ENCODE measurements around the gene ARHGEF4.
"Not testable (repeated sequence)": the region's sequence is repeated elsewhere in the genome, so short reads cannot be mapped to it uniquely, and the experiment has no call there.

The ARHGEF4 gene

DNA sequence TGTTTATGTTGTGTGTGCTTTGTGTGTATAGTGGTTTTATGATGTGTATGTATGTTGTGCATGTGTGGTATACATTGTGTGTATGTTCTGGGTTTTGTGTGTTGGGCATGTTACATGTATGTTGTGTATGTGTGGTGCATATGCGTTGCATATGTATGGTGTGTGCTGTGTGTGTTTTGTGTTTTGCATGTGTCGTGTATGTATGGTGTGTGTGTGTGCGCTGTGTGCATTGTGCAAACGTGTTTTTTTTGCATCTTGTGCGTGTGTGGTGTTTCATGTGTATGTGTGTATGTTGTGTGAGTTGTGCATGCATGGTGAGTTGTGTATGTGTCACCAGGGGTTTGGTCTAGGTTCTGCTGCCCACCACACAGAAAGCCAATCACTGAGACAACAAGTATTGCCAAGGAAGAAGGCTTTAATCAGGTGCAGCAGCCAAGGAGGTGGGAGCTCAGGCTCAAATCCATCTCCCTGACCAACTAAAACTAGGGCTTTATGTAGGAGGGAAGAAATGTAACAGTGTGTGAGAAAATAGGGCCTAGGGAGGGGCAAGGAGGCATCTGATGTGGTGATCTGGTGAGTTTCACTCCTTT is 140.8 kb downstream of the ARHGEF4 start:
- no peak for DNase-seq

DNA sequence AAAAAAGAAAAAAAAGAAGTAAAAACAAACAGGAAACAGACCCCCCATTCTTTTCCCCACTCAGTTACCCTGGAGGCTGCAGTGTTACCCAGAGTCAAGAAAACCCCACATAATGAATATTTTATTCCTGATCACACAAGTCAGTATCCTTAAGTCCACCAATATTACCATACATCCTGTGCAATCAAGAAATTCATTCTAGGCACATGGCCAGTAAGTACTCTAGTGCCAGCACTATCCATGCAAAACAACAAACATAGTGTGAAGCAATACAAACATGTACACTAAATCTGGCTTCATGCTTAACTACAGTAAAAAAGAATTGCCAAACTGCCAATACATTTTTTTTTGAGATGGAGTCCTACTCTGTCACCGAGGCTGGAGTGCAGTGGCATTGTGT is 145.0 kb downstream of the ARHGEF4 start:
- DNase-seq = no peak

DNA sequence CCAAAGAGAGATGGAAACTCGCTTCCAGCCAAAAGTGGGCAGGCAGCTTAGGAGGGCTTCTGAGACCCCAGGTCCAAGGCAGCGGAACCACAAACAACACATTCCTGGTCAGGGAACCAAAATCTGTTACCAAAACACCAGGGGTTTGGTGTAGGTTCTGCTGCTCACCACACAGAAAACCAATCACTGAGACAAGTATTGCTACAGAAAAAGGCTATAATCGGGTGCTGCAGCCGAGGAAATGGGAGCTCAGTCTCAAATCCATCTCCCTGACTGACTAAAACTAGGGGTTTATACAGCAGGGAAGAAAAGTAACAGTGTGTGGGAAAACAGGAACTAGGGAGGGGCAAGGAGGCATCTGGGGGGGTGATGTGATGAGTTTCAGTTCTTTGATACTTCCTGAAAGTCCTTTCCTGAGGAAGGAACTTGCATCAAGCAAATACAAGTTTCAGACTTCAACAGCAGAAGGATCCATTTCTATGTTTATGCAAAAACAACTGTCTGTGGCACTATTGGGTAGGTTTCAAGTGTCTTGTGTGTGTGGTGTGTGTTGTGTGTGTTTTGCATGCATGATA is 148.6 kb downstream of the ARHGEF4 start:
- peak in 1 of 2 donors; percentile 9 for DNase-seq

DNA sequence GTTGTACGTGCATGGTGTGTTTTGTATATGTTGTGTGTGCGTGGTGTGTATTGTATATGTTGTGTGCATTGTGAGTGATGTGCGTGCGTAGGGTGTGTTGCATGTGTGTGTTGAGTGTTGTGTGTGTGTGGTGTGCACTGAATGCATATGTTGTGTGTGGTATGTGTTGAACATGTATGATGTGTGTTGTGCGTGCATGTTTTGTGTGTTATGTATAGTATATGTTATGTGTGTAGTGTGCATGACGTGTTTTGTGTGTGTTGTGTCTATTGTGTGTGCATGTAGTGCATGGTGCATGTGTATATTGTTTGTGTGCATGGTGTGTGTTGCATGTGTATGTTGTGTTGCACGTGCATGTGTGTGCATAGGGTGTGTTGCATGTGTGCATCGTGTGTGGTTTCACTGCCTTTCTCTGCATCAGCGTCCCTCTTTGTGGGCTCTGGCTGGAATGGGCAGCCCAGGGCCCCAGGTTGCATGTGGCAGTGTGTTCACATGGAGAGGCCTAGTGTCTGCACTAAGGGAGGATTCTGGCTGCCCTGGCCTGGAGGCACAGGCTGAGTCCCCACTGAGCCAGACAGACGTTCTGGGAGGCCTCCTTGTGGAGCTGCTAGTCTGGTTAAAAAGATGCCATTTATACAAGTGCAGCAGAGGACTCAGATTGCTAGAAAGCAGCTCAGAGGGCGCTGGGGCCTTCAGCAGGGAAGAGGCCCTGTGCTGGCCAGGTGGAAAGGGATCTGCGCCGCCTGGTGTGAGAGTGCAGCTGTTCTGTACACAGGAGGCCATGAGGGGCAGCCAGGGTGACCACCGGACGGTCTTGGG is 149.3 kb downstream of the ARHGEF4 start:
- no peak for DNase-seq

DNA sequence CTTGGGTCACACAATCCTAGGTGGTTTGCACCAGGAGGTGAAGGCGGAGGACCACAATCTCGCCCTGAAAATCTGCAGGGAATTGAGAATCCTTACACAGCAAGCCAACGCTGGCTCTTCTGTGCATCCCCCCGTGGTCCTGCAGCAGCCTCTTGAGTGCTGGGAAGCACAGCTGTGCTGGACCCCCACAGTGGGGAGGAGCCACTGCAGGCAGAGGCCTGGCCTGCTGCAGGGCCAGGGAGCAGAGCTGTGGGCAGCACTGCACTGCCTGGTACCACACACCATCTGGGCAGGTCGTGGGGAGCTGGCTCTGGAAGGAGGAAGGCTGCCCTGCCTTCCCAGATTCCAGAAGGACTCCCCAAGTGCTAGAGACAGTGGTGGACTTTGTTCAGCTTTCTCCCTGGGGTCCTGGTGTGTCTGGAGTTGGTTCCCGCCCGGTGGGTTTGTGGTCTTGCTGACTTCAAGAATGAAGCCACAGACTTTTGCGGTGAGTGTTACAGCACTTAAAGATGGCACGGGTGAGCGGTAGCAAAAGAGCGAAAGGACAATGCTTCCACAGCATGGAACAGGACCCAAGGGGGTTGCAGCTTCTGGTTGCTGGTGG is 150.3 kb downstream of the ARHGEF4 start:
- DNase-seq = no peak

DNA sequence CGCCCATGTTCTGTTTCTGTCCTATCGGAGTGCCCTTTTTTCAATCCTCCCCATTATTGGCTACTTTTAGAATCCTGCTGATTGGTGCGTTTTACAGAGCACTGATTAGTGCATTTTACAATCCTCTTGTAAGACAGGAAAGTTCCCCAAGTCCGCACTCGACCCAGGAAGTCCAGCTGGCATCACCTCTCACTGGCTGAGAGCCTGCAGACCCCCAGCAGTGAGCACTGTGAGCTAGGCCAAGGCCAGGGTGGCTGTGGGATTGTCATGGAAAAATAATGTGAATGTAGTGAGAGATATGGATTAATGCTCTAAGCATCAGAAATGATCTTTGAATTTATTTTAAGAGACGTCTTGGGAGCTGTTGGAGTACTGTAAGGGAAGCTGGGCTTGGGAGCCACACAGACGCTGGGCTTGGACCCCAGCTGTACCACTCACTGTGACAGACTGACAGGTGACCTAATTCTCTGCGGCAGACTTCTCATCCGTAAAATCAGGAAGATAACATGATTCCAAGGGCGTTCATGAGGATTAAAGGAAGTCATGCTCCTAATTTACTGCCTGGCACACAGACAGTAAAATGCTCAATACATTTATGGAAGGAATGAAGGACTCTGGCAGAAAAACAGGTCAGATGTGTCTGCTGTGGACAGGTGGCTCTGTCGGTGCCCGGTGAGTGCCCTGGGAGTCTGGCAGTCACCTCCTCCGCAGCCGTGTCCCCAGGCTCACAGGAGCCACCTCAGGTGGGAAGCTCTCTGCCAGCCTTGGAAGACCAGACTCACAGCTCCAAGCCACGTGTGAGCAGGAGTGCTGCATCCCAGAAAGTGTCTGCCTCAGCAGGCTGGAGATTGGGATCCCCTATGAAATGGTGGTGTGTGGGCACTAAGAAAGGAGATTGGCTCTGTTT is 151.1 kb downstream of the ARHGEF4 start:
- no peak for DNase-seq

DNA sequence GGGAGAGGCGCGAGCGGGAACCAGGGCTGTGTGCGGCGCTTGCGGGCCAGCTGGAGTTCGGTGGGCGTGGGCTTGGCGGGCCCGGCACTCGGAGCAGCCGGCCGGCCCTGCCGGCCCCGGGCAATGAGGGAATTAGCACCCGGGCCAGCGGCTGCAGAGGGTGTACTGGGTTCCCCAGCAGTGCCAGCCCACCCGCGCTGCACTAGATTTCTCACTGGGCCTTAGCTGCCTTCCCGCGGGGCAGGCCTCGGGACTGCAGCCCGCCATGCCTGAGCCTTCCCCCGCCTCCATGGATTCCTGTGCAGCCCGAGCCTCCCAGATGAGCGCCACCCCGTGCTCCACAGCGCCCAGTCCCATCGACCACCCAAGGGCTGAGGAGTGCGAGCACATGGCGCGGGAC is 154.7 kb downstream of the ARHGEF4 start:
- DNase-seq = not testable (repeated sequence)

DNA sequence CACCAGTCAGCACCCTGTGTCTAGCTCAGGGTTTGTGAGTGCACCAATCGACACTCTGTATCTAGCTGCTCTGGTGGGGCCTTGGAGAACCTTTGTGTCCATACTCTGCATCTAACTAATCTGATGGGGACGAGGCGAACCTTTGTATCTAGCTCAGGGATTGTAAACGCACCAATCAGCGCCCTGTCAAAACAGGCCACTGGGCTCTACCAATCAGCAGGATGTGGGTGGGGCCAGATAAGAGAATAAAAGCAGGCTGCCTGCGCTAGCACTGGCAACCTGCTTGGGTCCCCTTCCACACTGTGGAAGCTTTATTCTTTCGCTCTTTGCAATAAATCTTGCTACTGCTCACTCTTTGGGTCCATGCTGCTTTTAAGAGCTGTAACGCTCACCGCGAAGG is 155.3 kb downstream of the ARHGEF4 start:
- not testable (repeated sequence) for DNase-seq

DNA sequence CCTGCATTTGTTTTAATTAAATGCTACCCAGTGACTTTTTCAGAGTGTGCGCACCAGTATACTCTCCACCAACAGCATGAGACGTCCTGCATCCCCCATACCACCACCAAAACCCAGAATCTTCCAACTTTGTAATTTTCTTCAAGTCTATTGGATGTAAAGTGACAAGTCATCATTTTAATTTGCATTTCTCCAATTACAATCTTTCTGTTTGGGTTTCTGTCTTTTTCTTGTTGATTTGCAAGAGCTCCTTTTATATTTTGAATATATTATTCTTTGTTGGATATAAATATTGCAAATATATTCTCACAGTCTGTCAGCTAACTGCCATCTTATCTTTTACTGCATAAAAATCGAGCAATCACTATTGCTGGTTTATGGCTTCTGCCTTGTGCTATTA is 160.0 kb downstream of the ARHGEF4 start:
- no peak for DNase-seq

DNA sequence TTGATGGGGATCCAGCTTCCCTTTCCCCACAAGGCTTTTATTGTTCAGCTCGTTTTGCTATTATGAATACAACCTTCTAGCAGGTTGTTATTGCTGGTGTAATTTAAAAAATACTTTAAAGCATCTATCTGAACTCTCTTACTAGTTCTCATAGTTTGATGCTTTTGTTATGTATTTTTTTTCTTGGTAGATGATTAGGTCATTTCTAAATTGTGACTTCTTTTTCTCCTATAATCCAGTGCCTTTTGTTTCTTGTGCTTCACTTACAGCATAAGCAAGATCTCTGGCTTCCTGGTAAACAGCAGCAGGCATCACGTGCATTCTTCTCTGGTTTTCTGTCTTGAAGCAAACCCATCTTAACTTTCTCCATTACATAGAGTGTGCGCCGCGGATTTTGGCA is 160.5 kb downstream of the ARHGEF4 start:
- DNase-seq = no peak

DNA sequence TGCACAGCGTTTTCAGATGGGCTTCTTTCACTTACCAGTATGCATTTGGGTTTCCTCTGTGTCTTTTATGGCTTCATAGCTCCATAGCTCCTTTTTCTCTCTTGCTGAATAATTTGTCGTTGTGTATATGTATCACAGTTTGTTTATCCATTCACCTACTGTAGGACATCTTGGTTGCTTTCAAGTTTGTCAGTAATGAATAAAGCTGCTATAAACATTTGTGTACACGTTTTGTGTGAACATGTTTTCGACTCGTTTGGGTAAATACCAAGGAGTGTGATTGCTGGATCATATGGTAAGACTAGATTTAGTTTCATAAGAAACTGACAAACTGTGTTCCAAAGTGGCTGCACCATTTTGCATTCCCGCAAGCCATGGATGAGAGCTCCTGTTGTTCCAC is 161.8 kb downstream of the ARHGEF4 start:
- DNase-seq = no peak

DNA sequence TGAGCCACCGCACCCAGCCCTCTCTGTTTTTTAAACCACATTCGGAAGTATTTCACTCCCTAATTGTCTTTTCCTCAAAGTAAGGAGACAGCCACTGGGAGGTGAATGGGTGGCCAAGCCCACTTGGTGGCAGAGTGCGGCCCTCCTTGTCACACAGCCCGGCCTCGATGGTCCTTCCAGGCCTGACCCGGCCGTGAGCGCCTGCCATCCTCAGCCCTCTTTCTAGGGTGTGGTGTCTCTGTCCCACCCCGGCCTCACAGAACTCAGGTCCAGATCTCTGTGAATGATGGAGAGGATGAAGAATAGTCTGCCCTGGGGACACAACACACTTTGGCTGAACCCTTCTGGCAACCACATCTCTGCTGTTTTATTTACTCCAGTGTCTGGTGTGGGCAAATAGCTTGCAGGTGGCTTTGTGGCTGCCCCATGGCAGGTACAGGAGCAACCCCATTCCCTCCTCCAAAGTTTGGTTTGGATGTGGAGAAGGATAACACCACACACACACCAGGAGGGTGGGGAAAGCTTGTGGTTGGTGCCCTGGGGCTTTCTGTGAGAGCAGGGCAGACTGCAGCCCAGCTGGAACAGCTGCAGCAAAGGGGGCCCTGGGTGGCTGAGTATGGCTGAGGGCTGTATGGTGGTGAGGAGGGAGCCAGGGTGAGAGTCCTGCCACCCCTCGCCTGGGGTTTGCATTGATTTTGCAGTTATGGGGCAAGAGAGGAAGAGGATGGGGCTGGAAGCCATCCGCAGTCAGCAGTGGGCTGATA is 167.9 kb downstream of the ARHGEF4 start:
- no peak for DNase-seq

DNA sequence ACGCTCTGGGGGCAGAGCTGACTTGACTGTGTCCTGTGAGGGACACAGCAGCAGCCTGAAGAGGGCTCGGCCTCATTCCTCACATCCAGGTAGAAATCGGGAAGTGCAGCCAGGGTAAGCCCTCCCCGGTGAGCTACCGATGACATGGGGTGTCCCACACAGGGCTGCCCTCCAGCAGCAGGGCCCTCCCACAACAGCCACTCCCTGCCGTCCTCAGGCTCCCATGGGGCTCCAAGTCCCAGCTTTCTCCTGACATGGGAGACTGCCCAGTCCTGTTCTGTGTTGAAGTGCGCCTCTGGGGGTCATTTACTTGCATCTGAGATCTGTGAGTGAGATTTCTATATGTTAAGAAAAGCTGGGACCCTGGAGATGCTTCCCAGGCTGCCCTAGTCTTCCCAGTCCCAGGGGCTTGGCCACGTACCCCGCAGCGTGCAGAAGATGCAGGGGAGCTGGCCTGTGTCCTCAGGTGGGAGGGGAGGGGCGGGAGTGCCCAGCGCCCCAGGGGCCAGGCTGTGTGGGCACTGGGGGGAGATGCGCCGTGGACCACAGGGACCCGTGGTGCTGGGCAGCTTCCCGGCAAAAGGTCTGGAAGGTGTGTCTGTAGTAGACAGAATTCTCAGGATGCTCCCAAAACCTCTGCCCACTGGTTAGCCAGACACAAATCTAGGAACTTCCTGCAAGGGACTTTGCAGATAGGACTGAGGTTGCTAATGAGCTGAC is 168.7 kb downstream of the ARHGEF4 start:
- no peak for DNase-seq

DNA sequence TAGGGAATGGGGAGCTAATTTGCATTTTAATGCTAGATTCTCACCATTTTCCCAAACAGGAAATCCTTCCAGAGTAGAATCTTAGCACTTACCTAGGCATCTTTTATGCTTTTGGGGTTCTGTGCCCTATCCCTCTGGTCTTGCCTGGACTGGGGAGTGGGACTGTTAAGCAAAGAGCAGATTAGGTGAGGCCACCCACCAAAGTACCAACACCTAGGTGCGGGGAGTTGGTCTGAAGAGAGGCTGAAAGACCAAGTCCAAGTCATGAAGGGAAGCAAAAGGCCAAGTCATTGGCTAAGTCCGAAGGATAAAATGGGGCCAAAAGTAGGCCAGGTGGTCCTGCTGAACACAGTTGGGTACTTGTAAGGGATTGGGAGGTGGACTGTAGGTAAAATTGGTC is 169.8 kb downstream of the ARHGEF4 start:
- DNase-seq = no peak

DNA sequence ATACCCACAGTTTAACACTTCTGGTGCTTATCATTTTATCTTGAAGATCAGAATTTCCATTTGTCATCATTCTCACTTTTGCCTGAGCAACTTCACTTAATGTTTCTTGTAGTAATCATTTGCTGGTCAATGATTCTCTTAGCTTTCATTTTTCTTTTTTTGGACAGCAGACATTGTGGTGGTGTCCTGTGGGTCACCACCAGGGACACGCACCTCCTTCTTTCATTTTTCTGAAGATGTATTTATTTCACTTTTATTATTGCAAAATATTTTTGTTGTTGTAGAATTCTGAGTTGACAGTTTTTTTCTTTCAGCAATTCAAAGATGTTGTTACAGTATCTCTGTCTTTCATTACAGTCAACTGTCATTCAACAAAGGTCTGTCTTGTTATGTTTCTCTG is 172.3 kb downstream of the ARHGEF4 start:
- DNase-seq = no peak

DNA sequence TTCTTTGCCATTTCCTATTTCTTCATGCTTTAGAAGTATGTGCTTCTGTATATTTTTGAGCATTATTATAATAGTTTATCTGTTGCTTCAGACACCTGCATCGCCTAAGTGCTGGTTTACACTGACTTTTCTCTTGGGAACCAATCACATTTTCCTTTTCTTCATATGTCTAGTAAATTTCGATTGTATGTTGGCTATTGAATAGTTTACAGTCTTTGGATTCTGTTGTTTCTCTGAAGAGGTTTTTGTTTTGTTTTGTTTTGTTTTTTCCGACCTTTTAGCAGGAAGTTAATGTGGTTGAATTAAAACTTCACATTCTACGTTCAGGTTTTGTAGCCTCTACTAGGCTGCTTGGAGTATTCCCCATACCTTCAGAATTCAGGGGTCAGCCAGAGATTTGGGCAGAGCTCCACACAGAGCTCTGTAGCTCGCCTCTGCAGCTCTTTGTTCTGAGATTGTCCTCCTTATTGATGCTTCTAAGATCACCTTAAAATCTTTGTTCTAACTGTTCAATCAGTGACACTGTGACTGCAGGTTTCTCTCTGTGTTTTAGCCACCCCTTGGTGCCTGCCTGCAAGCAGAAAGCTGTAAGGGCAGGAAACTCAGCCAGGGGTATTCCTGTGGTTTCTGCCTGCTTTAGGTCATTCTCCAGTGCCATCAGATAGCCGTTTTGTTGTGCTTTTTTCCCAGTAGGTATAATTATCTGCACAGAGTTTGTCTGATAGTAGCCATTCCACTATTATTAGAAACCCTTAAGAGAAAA is 173.2 kb downstream of the ARHGEF4 start:
- DNase-seq = no peak

DNA sequence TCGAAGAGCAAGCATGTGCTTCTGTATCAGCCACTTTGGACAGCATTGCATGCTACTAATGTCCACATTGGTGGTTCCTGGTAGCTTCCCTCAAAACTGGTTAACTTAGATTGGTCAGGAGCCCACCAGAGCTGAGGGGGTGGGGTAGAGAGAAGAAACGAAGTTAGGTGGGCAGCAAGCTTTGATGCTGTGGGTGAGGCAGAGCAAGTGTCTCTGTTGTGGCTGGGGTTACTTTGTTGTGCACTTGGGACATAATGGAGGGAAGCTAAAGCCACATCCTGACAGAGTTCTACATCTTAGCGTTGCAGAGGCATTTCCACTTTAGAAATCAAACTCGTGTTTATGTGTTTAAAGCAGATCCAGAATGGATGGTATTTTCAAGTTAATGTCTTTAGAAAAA is 173.9 kb downstream of the ARHGEF4 start:
- DNase-seq = peak in 1 of 2 donors; percentile 3

DNA sequence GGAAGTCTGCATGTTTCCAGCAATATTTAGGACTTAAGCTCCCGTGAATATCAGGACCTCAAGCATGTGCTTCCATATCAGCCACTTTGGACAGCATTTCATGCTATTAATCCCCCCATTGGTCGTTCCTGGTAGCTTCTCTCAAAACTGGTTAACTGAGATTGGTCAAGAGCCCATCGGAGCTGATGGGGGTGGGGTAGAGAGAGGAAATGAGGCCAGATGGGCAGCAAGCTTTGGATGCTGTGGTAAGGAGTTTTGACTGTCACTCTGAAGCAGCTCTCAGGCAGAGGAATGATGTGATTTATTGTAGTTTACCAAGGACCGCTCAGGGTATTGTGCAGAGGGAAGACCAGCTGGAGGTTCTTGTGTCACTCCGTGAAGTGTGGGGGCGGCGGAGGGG is 174.8 kb downstream of the ARHGEF4 start:
- DNase-seq = no peak

DNA sequence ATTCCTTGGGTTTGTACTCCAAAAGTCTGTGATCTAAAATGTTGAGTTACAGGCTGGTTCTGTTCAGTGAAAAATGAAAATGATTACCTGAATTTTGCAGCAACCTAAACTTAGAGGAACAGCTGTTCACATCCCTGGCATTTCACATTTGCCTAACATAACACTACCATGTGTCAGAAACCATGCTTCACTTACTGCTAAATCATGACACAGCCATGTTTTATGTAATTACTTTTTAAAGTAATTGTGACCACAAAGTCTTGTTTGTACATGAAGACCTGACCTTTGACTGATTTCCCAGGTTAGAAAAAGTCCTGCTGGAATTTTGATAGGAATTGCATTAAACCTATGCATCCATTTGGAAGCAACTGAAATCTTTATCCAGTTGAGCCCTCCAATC is 177.4 kb downstream of the ARHGEF4 start:
- DNase-seq = no peak

DNA sequence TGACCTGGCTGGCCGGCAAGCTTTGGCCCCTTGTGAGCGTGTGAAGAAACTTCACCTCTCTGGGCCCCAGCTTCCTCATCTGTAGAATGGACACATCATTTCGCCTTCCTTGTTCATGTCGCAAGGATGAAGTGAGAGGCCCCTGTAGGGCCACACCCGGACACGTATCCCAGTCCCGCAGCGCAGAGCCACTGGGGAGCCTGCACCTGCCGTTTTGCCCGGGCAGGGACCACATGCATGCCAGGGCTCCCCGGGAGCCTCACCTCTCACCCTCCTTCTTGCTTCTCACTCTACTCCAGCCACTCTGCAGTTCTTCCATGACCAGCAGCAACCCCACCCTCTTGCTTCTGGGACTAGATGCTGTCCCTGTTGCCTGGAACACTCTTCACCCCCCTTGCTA is 179.1 kb downstream of the ARHGEF4 start:
- no peak for DNase-seq

All from CD4-positive, alpha-beta T cell treated with Interleukin-1 beta for 1 hour (primary cell).